Uterus (tissue), 4 donors: Measurements from ENCODE around the gene TSPAN4. TPM values are rescaled to one million over a fixed set of nuclear protein-coding genes. Genes with fewer than 3 reads are reported as not detected.

ENCODE experiments used
- DNase-seq, 2 donors: peaks; one replicate each; pipeline ENCODE4 v3.0.0-alpha.2; 2019 to 2020
- H3K27ac ChIP-seq, 2 donors: fragments of 200-600 bp; sonication (generic); 1 replicate in 1 of 2; 2 replicates in 1 of 2; pipeline ENCODE4 v1.5.1; 2016 to 2018
- H3K27me3 ChIP-seq, 2 donors: fragments of 200-600 bp; sonication (generic); one replicate each; pipeline ENCODE4 v1.5.1; 2018 to 2019; ENCODE audit warnings: control low read depth in 1 of 2
- H3K36me3 ChIP-seq, 2 donors: fragments of 200-600 bp; sonication (generic); one replicate each; pipeline ENCODE4 v1.5.1; 2019; ENCODE audit warnings: control low read depth in 1 of 2
- H3K4me1 ChIP-seq, 2 donors: fragments of 200-600 bp; sonication (generic); one replicate each; pipeline ENCODE4 v1.5.1; 2018 to 2019; ENCODE audit warnings: control low read depth in 1 of 2
- H3K4me3 ChIP-seq, 2 donors: fragments of 200-600 bp; sonication (generic); 1 replicate in 1 of 2; 2 replicates in 1 of 2; pipeline ENCODE4 v1.5.1; 2018 to 2019; ENCODE audit warnings: mild to moderate bottlenecking in 1 of 2
- H3K9me3 ChIP-seq, 2 donors: fragments of 200-600 bp; sonication (generic); one replicate each; pipeline ENCODE4 v1.5.1; 2019; ENCODE audit warnings: control low read depth in 1 of 2
- POLR2A ChIP-seq, 2 donors: fragments of 450-650 bp; IDR thresholded peaks; one replicate each; pipeline ENCODE4 v1.6.1; 2016; ENCODE audit warnings: antibody characterized with exemption in 2 of 2, mild to moderate bottlenecking in 1 of 2, moderate library complexity in 1 of 2
- intact Hi-C: fragments of 100-400 bp; cut with DNase I; formaldehyde crosslinking; loops from one replicate; pipeline ENCODE4 v1.15.1; 2023; ENCODE audit warnings: low total_unique reads
- total RNA-seq, 4 donors: library from RNA; depleted of rRNA in 3 of 4; stranded (reverse); fragments of >200 nt in 3 of 4; gene quantifications; one replicate each; pipeline versions ENCODE4 v1.1.0 to v1.2.4, GENCODE V29; 2014 to 2023
- TF ChIP-seq, protein P1 (sequence below), 4 experiments: fragments of 200-600 bp in 2 of 4; fragments of 450-650 bp in 2 of 4; sonication (generic) in 2 of 4; IDR thresholded peaks; one replicate each; pipeline ENCODE4 v1.5.1; 2016 to 2019; ENCODE audit warnings: antibody characterized with exemption in 4 of 4, mild to moderate bottlenecking in 2 of 4, moderate library complexity in 1 of 4
- donor health status: DM: yes; HTN: yes; CAD: no.

The TSPAN4 gene
- total RNA-seq, 4 donors from 2014 or later = 68.4 to 119 (median 105) TPM

DNA sequence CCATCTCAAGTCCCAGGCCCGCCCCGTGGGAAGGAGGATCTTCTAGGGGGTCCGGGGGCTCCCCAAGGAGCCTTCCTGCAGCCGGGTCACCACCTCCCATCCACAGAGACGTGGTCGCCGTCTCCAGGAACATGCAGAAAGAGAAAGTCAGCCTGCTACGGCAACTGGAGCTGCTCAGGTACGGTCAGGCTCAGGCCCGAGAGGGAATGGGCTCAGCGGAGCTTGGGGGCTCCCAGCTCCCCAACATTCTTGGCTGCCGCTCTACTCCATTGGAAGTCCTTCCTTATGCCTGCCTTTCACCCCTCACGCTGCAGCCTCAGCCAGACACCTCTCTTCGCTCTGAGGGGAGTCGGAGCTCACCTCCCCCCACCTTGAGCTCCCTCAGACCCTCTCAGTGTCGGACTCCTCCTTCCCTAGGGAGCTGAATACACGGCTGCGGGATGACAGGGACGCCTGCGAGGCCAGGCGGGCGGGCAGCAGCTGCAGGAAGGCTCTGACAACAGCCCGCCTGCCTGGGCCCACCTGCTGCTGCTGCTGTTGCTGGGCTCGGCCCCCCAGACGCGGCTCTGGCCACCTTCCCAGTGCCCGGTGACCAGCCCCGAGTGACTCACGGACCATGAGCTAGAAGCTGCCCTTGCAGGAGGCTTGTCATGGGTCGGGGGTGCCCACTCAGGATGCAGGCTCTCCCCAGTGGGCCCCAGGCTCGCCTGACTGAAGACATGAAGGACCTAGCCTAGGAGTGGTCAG, 11.4 kb upstream of the TSPAN4 start:
- TF ChIP-seq, protein P1, sequence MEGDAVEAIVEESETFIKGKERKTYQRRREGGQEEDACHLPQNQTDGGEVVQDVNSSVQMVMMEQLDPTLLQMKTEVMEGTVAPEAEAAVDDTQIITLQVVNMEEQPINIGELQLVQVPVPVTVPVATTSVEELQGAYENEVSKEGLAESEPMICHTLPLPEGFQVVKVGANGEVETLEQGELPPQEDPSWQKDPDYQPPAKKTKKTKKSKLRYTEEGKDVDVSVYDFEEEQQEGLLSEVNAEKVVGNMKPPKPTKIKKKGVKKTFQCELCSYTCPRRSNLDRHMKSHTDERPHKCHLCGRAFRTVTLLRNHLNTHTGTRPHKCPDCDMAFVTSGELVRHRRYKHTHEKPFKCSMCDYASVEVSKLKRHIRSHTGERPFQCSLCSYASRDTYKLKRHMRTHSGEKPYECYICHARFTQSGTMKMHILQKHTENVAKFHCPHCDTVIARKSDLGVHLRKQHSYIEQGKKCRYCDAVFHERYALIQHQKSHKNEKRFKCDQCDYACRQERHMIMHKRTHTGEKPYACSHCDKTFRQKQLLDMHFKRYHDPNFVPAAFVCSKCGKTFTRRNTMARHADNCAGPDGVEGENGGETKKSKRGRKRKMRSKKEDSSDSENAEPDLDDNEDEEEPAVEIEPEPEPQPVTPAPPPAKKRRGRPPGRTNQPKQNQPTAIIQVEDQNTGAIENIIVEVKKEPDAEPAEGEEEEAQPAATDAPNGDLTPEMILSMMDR (IDR thresholded peaks at IDR 0.05) = no peak
- no peak for TF ChIP-seq POLR2A (IDR thresholded peaks at IDR 0.05)
- no peak overlapping the region for H3K27ac ChIP-seq
- peaks cover 0 to 67% of the 10 kb centered on the region in 2 donors for H3K4me1 ChIP-seq
- intact Hi-C loops = no loop called here
- no peak overlapping the region for H3K4me3 ChIP-seq
- no peaks in the 10 kb centered on the region for H3K36me3 ChIP-seq
- DNase-seq = no peak
- no peaks in the 10 kb centered on the region for H3K9me3 ChIP-seq
- H3K27me3 ChIP-seq = peaks cover 15 to 24% of the 10 kb centered on the region in 2 donors

DNA sequence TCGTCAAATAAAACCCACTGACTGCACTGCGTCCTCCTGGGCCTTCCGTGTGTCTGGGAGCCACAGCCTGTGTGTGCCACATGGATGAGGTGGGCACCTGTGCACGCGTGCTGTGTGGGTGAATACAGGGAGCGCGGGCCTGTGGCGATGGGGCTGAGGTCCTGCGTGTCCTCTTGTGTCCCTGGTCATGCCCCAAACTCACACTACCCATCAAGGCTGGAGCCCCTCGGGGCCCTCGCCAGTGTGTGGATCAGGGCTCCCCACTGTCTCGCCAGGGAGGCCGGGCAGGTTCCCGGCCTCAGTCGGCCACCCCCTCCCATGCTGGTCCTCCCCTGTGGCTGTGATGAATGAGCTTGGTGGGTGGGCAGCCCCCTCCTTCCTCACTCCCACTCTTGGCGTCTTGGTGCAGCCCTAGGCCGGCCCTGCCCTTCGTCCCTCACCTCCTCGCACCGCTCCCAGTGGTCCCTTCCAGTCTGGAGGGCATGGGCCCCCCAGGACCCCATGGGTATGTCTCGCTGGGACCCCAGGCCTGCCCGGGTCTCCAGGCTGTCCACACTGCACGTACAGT, 10.6 kb upstream of the TSPAN4 start:
- Histone ChIP-seq H3K27me3 (peaks cover 8 to 24% of the 10 kb centered on the region in 2 donors), H3K4me3 (peak overlapping the region; percentile 33 to 64), H3K27ac (peak overlapping the region; percentile 81 to 82), H3K4me1 (peaks cover 0 to 63% of the 10 kb centered on the region in 2 donors), H3K36me3 (no peaks in the 10 kb centered on the region), H3K9me3 (no peaks in the 10 kb centered on the region)
- DNase-seq = no peak
- intact Hi-C loops = no loop called here
- no peak for TF ChIP-seq POLR2A (IDR thresholded peaks at IDR 0.05)
- TF ChIP-seq, protein P1 (IDR thresholded peaks at IDR 0.05) = no peak

DNA sequence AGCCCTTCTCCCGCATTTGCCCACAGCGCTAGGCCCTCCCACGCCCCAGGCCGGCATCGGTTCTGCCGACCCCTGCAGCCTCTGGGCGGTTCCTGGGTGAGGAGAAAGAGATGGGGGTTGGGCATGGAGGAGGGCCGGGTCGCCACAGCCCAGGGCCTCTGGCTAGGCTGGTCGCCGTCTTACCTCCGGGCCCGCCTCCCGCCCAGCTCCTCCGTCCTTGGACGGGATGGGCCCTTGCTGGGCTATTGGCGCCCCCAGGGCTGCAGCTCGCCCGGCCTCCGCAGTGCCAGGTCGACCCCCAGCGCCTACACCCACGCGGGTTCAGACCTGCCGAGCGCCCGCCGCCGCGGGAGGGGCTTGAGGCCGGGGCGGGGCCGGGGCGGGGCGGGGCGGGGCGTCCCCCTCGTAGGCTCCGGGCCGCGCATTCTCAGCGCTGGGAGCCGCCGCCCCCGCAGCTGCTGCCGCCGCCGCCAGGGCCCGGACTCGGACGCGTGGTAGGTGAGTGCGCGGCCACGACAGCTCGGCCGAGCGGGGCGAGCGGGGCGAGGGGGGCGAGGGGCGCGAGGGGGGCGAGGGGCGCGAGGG, 10.0 kb upstream of the TSPAN4 start, which contains the start of gene CD151:
CD151 (plus strand) TSS at position 424 of the 585 bp plus-strand sequence. CDS start 3,118 bp downstream, outside the sequence.
- no peaks in the 10 kb centered on the region for H3K36me3 ChIP-seq
- H3K27me3 ChIP-seq = peaks cover 3 to 24% of the 10 kb centered on the region in 2 donors
- no peak for TF ChIP-seq POLR2A (IDR thresholded peaks at IDR 0.05)
- TF ChIP-seq, protein P1 (IDR thresholded peaks at IDR 0.05) = peak in 2 of 4 experiments; percentile 43 to 48
- H3K4me3 ChIP-seq = peak within 1 kb of the TSS; percentile 61 to 64
- H3K9me3 ChIP-seq = no peaks in the 10 kb centered on the region
- H3K4me1 ChIP-seq = peaks cover 0 to 57% of the 10 kb centered on the region in 2 donors
- DNase-seq = no peak
- intact Hi-C loops = no loop called here
- peak within 1 kb of the TSS; percentile 81 to 82 for H3K27ac ChIP-seq

DNA sequence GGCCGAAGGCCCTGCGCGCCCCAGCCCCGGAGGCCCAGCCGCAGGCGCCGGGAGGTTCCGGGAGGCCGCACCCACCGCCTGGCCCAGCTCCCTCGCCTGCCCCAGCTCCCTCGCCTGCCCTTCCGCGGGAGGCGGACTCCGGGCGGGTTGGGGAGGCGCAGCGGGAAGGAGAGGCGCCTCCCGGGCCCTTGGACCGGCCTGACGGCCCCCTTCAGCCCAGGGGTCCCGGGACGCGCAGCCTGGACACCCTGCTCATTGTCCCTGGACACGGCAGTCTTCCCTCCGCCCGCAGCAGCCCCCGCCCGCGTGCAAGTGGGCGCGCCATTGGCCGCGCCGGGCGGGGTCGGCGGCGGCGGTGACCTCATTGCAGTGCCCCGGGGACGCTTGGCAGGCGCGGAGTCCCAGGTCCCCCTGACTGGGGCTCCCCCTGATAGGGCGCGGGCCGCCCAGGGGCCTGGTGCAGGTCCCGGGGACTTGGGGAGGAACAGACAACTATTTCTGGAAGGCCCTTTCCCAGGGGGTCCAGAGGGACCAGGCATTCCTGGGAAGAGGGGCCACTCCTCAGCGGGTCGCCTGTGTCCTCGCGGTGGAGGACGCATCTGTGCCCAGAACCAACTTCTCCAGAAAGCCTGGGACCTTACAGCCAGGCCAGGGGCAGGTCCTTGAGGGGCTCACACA, 9.4 kb upstream of the TSPAN4 start:
- peak in 1 of 2 donors; percentile 65 for DNase-seq
- peak in 1 of 2 donors; percentile 48 for TF ChIP-seq POLR2A (IDR thresholded peaks at IDR 0.05)
- TF ChIP-seq, protein P1 (IDR thresholded peaks at IDR 0.05) = no peak
- Histone ChIP-seq H3K27ac (peak overlapping the region; percentile 81 to 82), H3K4me1 (peaks cover 0 to 57% of the 10 kb centered on the region in 2 donors), H3K36me3 (no peaks in the 10 kb centered on the region), H3K27me3 (peaks cover 0 to 24% of the 10 kb centered on the region in 2 donors), H3K9me3 (no peaks in the 10 kb centered on the region), H3K4me3 (peak overlapping the region; percentile 61 to 64)
- intact Hi-C loops = no loop called here
